Subcutaneous abdominal adipose tissue (tissue), 5 donors: ENCODE data around the gene MYBPHL.

Experiments used
- H3K27ac ChIP-seq: one replicate; pipeline ENCODE4 v1.7.0; 2013; ENCODE audit warnings: low read depth, mild to moderate bottlenecking, inconsistent platforms, low read length, moderate library complexity
- H3K27me3 ChIP-seq, 5 donors: one replicate each; pipeline ENCODE4 v1.7.0; 2013; ENCODE audit warnings: low read length in 5 of 5, inconsistent platforms in 1 of 5; ENCODE audit not compliant: control insufficient read depth in 5 of 5, insufficient read depth in 4 of 5
- H3K36me3 ChIP-seq, 5 donors: one replicate each; pipeline ENCODE4 v1.7.0; 2013; ENCODE audit warnings: low read length in 5 of 5; ENCODE audit not compliant: control insufficient read depth in 5 of 5, insufficient read depth in 5 of 5
- H3K4me1 ChIP-seq, 5 donors: one replicate each; pipeline ENCODE4 v1.7.0; 2013; ENCODE audit warnings: low read length in 5 of 5, mild to moderate bottlenecking in 3 of 5, moderate library complexity in 1 of 5; ENCODE audit not compliant: control insufficient read depth in 5 of 5, insufficient read depth in 5 of 5
- H3K4me3 ChIP-seq, 5 donors: one replicate each; pipeline ENCODE4 v1.7.0; 2013; ENCODE audit warnings: low read length in 5 of 5, low read depth in 1 of 5
- H3K9ac ChIP-seq, 5 donors: one replicate each; pipeline ENCODE4 v1.7.0; 2013; ENCODE audit warnings: low read length in 5 of 5, mild to moderate bottlenecking in 4 of 5, moderate library complexity in 3 of 5
- H3K9me3 ChIP-seq, 5 donors: one replicate each; pipeline ENCODE4 v1.7.0; 2013; ENCODE audit warnings: low read length in 5 of 5; ENCODE audit not compliant: control insufficient read depth in 5 of 5
- donor health status: healthy.
- donor health status: healthy.
- donor health status: healthy.
- donor health status: healthy.
- donor health status: healthy.

MYBPHL gene

DNA sequence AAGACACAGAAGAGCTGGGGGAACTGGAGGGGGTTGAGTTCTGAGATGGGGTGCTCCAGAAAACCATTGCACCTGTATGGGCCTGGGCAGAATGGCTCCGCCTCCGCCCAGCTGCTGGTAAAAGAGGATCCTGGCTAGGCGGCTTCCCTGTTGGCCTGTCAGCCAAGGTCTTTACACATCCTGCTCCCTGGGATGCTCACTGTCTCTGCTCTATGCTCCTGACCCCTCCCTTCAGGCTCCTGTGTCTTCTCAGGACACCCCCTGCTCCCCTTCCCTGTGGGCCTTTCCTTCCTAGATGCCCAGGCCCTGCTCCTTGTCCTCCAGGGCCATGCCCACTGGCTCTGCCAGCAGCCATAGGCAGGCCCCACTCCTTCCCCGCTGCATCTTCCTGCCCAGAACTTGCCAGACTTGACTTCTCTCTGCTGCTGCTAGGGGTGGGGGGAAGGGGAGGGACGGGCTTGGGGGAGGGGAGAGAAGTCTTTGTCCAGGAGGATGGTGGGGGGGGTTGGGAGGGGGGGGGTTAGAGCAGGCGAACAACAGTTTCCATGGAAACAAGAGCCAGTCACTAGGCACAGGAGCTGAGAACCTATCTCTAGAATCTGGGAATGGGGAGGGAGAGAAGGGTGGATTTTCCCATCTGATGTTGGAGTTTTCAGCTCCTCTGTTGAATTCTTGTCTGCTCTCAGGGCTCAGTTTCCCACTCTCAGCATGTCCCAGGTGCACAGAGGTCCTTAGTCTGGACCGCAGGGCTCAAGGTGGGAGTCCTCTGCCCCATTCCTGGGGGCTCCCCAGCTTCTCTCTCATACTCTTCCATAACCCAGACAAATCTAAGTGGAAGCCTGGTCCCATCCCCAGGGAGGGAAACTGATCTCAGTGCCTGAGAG lies 46.9 kb downstream of the MYBPHL start:
- Histone ChIP-seq H3K9me3 (no peaks in the 10 kb centered on the region), H3K9ac (no peak overlapping the region), H3K4me1 (peaks cover 0 to 11% (median 6%) of the 10 kb centered on the region in 5 donors), H3K27me3 (peaks cover 0 to 3% (median 0%) of the 10 kb centered on the region in 5 donors), H3K27ac (no peak overlapping the region), H3K36me3 (peaks cover 0 to 4% (median 0%) of the 10 kb centered on the region in 5 donors), H3K4me3 (no peak overlapping the region)

DNA sequence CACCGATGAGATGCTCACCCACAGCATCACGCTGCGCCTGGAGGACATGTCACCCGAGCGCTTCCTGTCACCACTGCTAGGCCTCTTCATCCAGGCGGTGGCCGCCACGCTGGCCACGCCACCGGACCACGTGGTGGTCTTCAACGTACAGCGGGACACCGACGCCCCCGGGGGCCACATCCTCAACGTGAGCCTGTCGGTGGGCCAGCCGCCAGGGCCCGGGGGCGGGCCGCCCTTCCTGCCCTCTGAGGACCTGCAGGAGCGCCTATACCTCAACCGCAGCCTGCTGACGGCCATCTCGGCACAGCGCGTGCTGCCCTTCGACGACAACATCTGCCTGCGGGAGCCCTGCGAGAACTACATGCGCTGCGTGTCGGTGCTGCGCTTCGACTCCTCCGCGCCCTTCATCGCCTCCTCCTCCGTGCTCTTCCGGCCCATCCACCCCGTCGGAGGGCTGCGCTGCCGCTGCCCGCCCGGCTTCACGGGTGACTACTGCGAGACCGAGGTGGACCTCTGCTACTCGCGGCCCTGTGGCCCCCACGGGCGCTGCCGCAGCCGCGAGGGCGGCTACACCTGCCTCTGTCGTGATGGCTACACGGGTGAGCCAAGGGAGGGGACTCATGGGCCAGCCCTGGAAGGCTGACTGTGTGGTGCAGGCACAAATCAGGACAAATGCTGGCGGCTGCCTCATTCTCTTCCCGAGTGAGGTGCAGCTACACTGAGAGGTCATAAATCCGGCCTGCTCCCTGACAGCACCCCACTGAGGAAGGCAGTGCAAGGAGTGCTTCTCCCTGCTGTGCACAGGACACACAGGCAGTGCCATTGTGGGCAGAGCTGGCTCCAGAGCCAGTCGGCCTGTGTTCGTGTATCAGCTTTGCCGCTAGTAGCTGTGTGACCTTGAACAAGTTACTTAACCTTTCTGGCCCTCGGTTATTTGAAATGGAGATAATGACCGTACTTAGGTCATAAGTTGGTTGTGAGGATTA lies 48.0 kb downstream of the MYBPHL start:
- Histone ChIP-seq H3K36me3 (peaks cover 0 to 4% (median 0%) of the 10 kb centered on the region in 5 donors), H3K4me1 (peaks cover 0 to 21% (median 16%) of the 10 kb centered on the region in 5 donors), H3K27me3 (peaks cover 0 to 3% (median 0%) of the 10 kb centered on the region in 5 donors), H3K4me3 (no peak overlapping the region), H3K9ac (no peak overlapping the region), H3K27ac (no peak overlapping the region), H3K9me3 (no peaks in the 10 kb centered on the region)

DNA sequence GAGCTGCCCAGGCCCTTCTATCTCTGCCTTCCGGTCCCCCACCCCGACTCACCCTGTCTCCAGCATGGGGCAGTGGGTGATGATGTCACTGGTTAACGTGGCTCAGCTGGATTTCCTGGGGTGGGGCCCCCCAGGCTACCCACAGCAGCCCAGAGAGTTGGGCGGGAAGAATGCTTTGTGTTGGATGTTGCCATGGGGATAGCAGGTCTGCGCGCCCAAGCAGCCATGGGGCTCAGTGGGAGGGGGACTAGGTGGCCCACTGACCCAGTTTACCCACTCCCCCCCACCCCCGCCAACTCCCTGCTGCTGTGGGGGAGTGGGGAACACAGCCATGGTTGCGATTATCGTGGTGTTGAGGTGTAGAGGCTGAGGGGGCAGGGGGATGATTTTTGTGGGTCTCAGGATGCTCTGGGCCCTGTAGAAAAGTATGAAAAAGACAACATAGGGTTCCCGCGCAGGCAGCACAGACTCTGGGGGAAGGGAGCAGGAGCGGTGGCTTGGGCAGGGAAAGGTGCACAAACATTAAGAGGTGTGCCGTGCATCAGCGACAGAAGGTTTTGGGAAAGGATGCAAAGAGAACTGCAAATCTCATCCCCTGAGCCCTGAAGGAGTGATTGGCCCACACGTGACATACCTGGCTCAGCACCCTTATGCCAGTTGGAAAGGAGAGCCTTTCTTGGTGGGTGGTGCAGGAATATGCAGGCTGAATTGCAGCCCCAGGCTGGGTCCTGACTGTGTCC lies 49.0 kb downstream of the MYBPHL start:
- peaks cover 0 to 22% (median 18%) of the 10 kb centered on the region in 5 donors for H3K4me1 ChIP-seq
- H3K9me3 ChIP-seq = no peaks in the 10 kb centered on the region
- no peak overlapping the region for H3K27ac ChIP-seq
- peaks cover 0 to 4% (median 0%) of the 10 kb centered on the region in 5 donors for H3K36me3 ChIP-seq
- peaks cover 0 to 3% (median 0%) of the 10 kb centered on the region in 5 donors for H3K27me3 ChIP-seq
- no peak overlapping the region for H3K4me3 ChIP-seq
- H3K9ac ChIP-seq = no peak overlapping the region

DNA sequence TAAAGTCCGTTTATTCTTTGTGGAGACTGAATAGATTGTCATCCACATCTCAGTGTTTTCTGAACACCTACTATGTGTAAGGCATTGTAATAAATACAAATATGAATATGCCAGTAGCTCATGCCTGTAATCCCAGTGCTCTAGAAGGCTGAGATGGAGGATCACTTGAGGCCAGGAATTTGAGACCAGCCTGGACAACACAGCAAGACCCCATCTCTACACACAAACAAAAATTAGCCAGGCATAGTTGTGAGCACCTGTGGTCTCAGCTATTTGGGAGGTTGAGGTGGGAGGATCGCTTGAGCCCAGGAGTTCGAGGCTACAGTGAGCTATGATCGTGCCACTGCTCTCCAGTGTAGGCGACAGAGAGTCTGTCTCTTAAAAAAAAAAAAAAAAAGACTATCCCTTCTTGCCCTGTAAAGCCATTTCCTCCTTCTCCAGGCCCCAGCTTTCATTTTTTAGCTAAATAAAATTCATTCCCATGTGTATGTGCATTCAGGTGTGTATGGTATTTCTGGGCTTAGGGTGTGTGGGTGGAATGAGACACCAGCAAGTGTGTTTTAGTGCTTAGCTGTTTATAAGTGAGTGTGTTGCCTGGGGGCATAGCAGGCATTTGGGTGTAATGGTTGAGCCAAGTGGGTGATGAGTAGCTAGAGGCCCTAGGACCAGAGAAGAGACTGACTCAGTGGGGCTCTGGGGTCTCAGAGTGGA lies 49.7 kb downstream of the MYBPHL start:
- no peak overlapping the region for H3K4me3 ChIP-seq
- H3K36me3 ChIP-seq = peaks cover 0 to 4% (median 0%) of the 10 kb centered on the region in 5 donors
- no peaks in the 10 kb centered on the region for H3K9me3 ChIP-seq
- peaks cover 0 to 22% (median 18%) of the 10 kb centered on the region in 5 donors for H3K4me1 ChIP-seq
- no peak overlapping the region for H3K27ac ChIP-seq
- H3K27me3 ChIP-seq = peaks cover 0 to 3% (median 0%) of the 10 kb centered on the region in 5 donors
- no peak overlapping the region for H3K9ac ChIP-seq

DNA sequence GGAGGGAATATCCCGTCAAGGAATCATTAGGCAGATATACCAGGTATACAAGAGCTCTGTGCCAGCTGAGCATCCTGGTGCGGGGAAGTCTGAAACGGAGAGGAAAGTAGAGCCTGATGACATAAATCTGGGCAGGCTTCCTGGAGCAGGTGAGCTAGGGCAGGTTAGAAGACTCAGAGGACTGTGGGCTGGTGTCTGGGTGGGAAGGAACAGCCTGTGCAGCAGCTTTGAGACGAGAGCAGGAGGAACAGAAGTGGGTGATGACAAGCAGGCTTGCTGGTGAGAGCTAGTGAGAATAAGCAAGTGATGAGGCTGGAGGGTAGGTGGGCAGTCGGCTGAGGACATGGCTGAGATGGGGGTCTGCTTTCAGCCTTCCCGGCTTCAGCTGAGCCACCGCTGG lies 50.7 kb downstream of the MYBPHL start:
- H3K4me3 ChIP-seq = no peak overlapping the region
- H3K9ac ChIP-seq = no peak overlapping the region
- peaks cover 0 to 4% (median 0%) of the 10 kb centered on the region in 5 donors for H3K36me3 ChIP-seq
- H3K9me3 ChIP-seq = no peaks in the 10 kb centered on the region
- H3K27me3 ChIP-seq = peaks cover 0 to 3% (median 0%) of the 10 kb centered on the region in 5 donors
- H3K4me1 ChIP-seq = peaks cover 0 to 22% (median 18%) of the 10 kb centered on the region in 5 donors
- no peak overlapping the region for H3K27ac ChIP-seq

DNA sequence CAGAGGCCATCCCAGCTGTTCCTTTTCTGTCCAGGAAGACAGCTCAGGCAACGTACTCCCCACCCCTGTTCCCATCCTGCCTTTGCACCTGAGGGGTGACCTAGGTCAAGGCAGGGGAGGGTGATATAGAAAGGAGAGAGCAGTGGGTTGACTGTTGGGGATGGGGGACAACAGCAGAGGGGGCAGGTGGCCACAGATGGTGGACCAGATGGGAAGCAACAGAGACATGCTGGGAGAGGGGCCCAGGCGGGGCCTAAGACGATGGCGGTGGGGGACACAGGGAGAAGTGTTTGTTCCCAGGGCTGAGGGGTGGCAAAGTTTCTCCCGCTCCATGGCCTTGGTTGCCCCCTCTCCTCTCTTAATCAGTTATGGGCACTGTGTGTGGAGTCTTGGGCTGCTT lies 51.1 kb downstream of the MYBPHL start:
- Histone ChIP-seq H3K36me3 (peaks cover 0 to 4% (median 0%) of the 10 kb centered on the region in 5 donors), H3K4me1 (peaks cover 0 to 22% (median 18%) of the 10 kb centered on the region in 5 donors), H3K27me3 (peaks cover 0 to 3% (median 0%) of the 10 kb centered on the region in 5 donors), H3K9me3 (no peaks in the 10 kb centered on the region), H3K4me3 (no peak overlapping the region), H3K27ac (no peak overlapping the region), H3K9ac (no peak overlapping the region)

DNA sequence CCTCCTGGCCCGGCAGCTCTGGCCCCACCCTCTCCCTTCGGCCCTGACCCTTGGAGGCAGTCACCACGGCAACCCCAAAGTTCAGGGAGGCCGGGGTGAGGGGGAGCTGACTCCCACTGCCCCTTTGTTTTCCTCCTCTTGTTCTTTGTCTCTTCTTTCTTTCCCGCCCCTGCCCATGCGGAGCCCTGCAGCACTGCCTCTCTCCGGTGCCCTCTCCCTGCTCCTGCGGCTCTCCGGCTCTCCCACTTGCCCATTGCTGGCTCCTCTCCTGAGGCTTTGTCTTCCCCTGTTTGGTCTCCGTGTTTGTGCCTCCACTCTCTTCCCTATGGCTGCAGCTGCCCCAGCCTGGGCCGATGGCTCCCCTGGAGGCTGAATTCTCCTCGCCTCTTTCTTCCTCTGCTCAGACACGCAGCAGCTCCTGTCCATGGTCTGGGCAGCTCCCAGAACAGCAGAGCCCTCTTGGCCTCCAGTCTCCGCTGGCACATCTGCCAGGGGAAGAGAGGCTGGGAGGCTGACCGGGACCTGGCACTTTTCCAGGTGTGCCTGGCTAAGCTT lies 51.6 kb downstream of the MYBPHL start:
- no peak overlapping the region for H3K9ac ChIP-seq
- H3K4me1 ChIP-seq = peaks cover 0 to 26% (median 21%) of the 10 kb centered on the region in 5 donors
- H3K36me3 ChIP-seq = peaks cover 0 to 4% (median 0%) of the 10 kb centered on the region in 5 donors
- H3K9me3 ChIP-seq = no peaks in the 10 kb centered on the region
- H3K27me3 ChIP-seq = peaks cover 0 to 4% (median 2%) of the 10 kb centered on the region in 5 donors
- H3K4me3 ChIP-seq = no peak overlapping the region
- no peak overlapping the region for H3K27ac ChIP-seq

DNA sequence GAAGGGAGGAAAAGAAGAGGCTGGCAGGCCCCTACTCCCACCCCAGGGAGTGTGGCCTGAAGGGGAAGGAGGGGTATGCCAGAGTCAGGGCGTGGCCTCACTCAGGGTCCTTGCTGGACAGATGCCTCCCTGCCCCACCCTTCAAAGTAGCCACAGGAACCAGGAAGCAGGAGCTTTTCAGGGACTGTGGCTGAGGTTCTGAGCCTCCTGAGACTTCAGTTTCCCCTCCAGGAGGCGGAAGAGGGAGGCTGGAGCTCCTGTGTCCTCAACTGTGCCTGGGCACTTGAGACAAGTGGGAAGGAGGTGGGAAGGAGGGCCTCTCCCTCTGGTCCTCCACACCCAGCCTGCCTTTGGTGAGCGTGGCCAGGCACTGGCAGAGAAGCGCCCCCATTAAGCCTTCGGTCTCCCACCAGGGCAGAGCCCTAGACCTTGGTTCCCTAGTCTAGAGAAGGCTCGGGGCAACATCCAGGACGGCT lies 52.2 kb downstream of the MYBPHL start:
- Histone ChIP-seq H3K4me3 (no peak overlapping the region), H3K9me3 (no peaks in the 10 kb centered on the region), H3K27me3 (peaks cover 0 to 5% (median 3%) of the 10 kb centered on the region in 5 donors), H3K9ac (no peak overlapping the region), H3K27ac (no peak overlapping the region), H3K4me1 (peaks cover 0 to 29% (median 24%) of the 10 kb centered on the region in 5 donors), H3K36me3 (peaks cover 0 to 4% (median 0%) of the 10 kb centered on the region in 5 donors)
